MM.1S (cell line): ENCODE measurements around the gene CISH.

ENCODE experiments used
- DNase-seq: peaks from one replicate; pipeline ENCODE4 v3.0.0-alpha.2; 2015
- H2AFZ ChIP-seq: fragments of 300-600 bp; sonication (generic); 2 replicates; pipeline ENCODE4 v1.6.0; 2016; ENCODE audit warnings: antibody characterized with exemption, low read length
- H3F3A ChIP-seq: fragments of 300-600 bp; sonication (generic); 2 replicates; pipeline ENCODE4 v1.6.1; 2016; ENCODE audit warnings: mild to moderate bottlenecking, antibody characterized with exemption, low read length, moderate library complexity, mixed read lengths; ENCODE audit not compliant: insufficient read depth
- H3K27ac ChIP-seq: fragments of 300-600 bp; sonication (generic); 2 replicates; pipeline ENCODE4 v1.5.1; 2016; ENCODE audit warnings: mild to moderate bottlenecking, low read length
- H3K27me3 ChIP-seq: fragments of 300-600 bp; sonication (generic); replicated peaks from 2 replicates; pipeline ENCODE4 v1.6.0; 2016; ENCODE audit warnings: low read length; ENCODE audit not compliant: insufficient read depth
- H3K36me3 ChIP-seq: fragments of 300-600 bp; sonication (generic); replicated peaks from 2 replicates; pipeline ENCODE4 v1.6.1; 2016; ENCODE audit warnings: mild to moderate bottlenecking, low read length, mixed read lengths; ENCODE audit not compliant: insufficient read depth
- H3K4me1 ChIP-seq: fragments of 300-600 bp; sonication (generic); 2 replicates; pipeline ENCODE4 v1.6.1; 2016; ENCODE audit warnings: low read length, mixed read lengths
- H3K4me2 ChIP-seq: fragments of 300-600 bp; sonication (generic); 2 replicates; pipeline ENCODE4 v1.6.0; 2016; ENCODE audit warnings: low read depth, low read length
- H3K4me3 ChIP-seq: fragments of 300-600 bp; sonication (generic); 2 replicates; pipeline ENCODE4 v1.5.1; 2016; ENCODE audit warnings: low read length, mixed read lengths
- H3K79me2 ChIP-seq: fragments of 300-600 bp; sonication (generic); 2 replicates; pipeline ENCODE4 v1.6.1; 2016; ENCODE audit warnings: mixed run types, low read length, mixed read lengths
- H3K9ac ChIP-seq: fragments of 300-600 bp; sonication (generic); 2 replicates; pipeline ENCODE4 v1.6.1; 2016; ENCODE audit warnings: low read length, mixed read lengths
- H3K9me2 ChIP-seq: fragments of 300-600 bp; sonication (generic); replicated peaks from 2 replicates; pipeline ENCODE4 v1.6.1; 2016; ENCODE audit warnings: mild to moderate bottlenecking, low read length, mixed read lengths; ENCODE audit not compliant: insufficient read depth
- H3K9me3 ChIP-seq: fragments of 300-600 bp; sonication (generic); replicated peaks from 2 replicates; pipeline ENCODE4 v1.6.1; 2016; ENCODE audit warnings: mild to moderate bottlenecking, low read length, mixed read lengths; ENCODE audit not compliant: insufficient read depth
- H4K20me1 ChIP-seq: fragments of 300-600 bp; sonication (generic); 2 replicates; pipeline ENCODE4 v1.6.1; 2016; ENCODE audit warnings: mild to moderate bottlenecking, low read length, moderate library complexity, mixed read lengths; ENCODE audit not compliant: insufficient read depth
- CTCF ChIP-seq: fragments of 300-600 bp; sonication (generic); IDR thresholded peaks from 2 replicates; pipeline ENCODE4 v1.5.1; 2016; ENCODE audit warnings: antibody characterized with exemption, low read length, mixed read lengths
- EZH2 ChIP-seq: fragments of 300-600 bp; sonication (generic); optimal IDR thresholded peaks from 2 replicates; pipeline ENCODE3; 2017; ENCODE audit warnings: low read depth, mild to moderate bottlenecking, antibody characterized with exemption, low read length, mixed read lengths
- EZH2phosphoT487 ChIP-seq: fragments of 300-600 bp; sonication (generic); IDR thresholded peaks from 2 replicates; pipeline ENCODE4 v1.6.1; 2018; ENCODE audit warnings: antibody characterized with exemption, low read length

CISH gene

GRCh38 chr3:50586763-50587070 lies 24.9 kb downstream of the CISH start:
- Histone ChIP-seq H3K27me3 (no peaks in the 10 kb centered on the region), H3F3A (no peaks in the 10 kb centered on the region), H3K9me3 (no peaks in the 10 kb centered on the region), H3K27ac (no peak overlapping the region), H3K4me2 (no peak overlapping the region), H3K9me2 (no peaks in the 10 kb centered on the region), H3K4me3 (no peak overlapping the region), H3K79me2 (no peaks in the 10 kb centered on the region), H3K9ac (no peak overlapping the region), H3K36me3 (no peaks in the 10 kb centered on the region), H4K20me1 (no peaks in the 10 kb centered on the region), H3K4me1 (0 out of 2 replicates have a peak, but pooled peaks cover 8% of the 10 kb centered on the region), H2AFZ (no peak overlapping the region)
- no peak for DNase-seq
- TF ChIP-seq CTCF: no peak
- no peak for TF ChIP-seq EZH2
- no peak for TF ChIP-seq EZH2phosphoT487

- Histone ChIP-seq H3K36me3 (no peaks in the 10 kb centered on the region), H3K9ac (no peak overlapping the region), H3K9me2 (no peaks in the 10 kb centered on the region), H3K4me3 (no peak overlapping the region), H3F3A (no peaks in the 10 kb centered on the region), H3K4me2 (no peak overlapping the region), H3K9me3 (no peaks in the 10 kb centered on the region), H3K79me2 (no peaks in the 10 kb centered on the region), H2AFZ (no peak overlapping the region), H4K20me1 (no peaks in the 10 kb centered on the region), H3K4me1 (0 out of 2 replicates have a peak, but pooled peaks cover 5% of the 10 kb centered on the region), H3K27me3 (no peaks in the 10 kb centered on the region), H3K27ac (no peak overlapping the region)
- DNase-seq: no peak
- TF ChIP-seq CTCF: no peak
Observed at GRCh38 chr3:50585919-50586762, 25.4 kb downstream of the CISH start.

- no peak overlapping the region for H2AFZ ChIP-seq
- H3K27me3 ChIP-seq: no peaks in the 10 kb centered on the region
- H3K9me2 ChIP-seq: no peaks in the 10 kb centered on the region
- H3K79me2 ChIP-seq: no peaks in the 10 kb centered on the region
- no peaks in the 10 kb centered on the region for H3K4me1 ChIP-seq
- DNase-seq: no peak
- no peak overlapping the region for H3K9ac ChIP-seq
- H3F3A ChIP-seq: no peaks in the 10 kb centered on the region
- no peak overlapping the region for H3K27ac ChIP-seq
- no peak for TF ChIP-seq EZH2
- TF ChIP-seq EZH2phosphoT487: no peak
- no peak for TF ChIP-seq CTCF
- H3K9me3 ChIP-seq: no peaks in the 10 kb centered on the region
- H4K20me1 ChIP-seq: no peaks in the 10 kb centered on the region
- H3K36me3 ChIP-seq: no peaks in the 10 kb centered on the region
- H3K4me3 ChIP-seq: no peak overlapping the region
- H3K4me2 ChIP-seq: no peak overlapping the region
Observed at GRCh38 chr3:50584391-50584790, 27.2 kb downstream of the CISH start.
